ENCODE measurements around the gene RPS6KL1. TPM values are rescaled to one million over a fixed set of nuclear protein-coding genes. Genes with fewer than 3 reads are reported as not detected.

RPS6KL1 gene
- total RNA-seq, 1 donor from 2014 or later: 0.97 TPM

GRCh38 chr14:74855021-74855420, 68.0 kb downstream of the RPS6KL1 start:
- Mint-ChIP-seq H3K4me1 (ENCODE audit: unreplicated experiment) (peaks cover 25% of the 10 kb centered on the region), H3K27me3 (ENCODE audit: unreplicated experiment) (no peaks in the 10 kb centered on the region), H3K36me3 (ENCODE audit: unreplicated experiment) (peaks cover 2% of the 10 kb centered on the region)

More at GRCh38 chr14:74855021-74855420, 68.0 kb downstream of the RPS6KL1 start:
- H3K27ac Mint-ChIP-seq (ENCODE audit: unreplicated experiment): no peak overlapping the region
- H3K9me3 Mint-ChIP-seq (ENCODE audit: unreplicated experiment): no peaks in the 10 kb centered on the region
- TF ChIP-seq, protein P1, sequence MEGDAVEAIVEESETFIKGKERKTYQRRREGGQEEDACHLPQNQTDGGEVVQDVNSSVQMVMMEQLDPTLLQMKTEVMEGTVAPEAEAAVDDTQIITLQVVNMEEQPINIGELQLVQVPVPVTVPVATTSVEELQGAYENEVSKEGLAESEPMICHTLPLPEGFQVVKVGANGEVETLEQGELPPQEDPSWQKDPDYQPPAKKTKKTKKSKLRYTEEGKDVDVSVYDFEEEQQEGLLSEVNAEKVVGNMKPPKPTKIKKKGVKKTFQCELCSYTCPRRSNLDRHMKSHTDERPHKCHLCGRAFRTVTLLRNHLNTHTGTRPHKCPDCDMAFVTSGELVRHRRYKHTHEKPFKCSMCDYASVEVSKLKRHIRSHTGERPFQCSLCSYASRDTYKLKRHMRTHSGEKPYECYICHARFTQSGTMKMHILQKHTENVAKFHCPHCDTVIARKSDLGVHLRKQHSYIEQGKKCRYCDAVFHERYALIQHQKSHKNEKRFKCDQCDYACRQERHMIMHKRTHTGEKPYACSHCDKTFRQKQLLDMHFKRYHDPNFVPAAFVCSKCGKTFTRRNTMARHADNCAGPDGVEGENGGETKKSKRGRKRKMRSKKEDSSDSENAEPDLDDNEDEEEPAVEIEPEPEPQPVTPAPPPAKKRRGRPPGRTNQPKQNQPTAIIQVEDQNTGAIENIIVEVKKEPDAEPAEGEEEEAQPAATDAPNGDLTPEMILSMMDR (IDR thresholded peaks at IDR 0.05): no peak
- H3K4me3 Mint-ChIP-seq (ENCODE audit: unreplicated experiment): no peak overlapping the region
- DNase-seq (ENCODE audit: extremely low spot score, unreplicated experiment): no peak

Other genes starting within 250 kb of the RPS6KL1 start
- gene AREL1, start 210.2 kb downstream of the RPS6KL1 start, total RNA-seq: 45.6 and 47.7 TPM in 2 replicates
- 59.5 and 61.6 TPM in 2 replicates for gene FCF1, start 210.1 kb downstream of the RPS6KL1 start, total RNA-seq
- gene YLPM1, start 159.9 kb downstream of the RPS6KL1 start, total RNA-seq: 88.3 and 88.4 TPM in 2 replicates
- gene PROX2, start 47.1 kb downstream of the RPS6KL1 start, total RNA-seq: not detected in 2 replicates
- gene DLST, start 41.3 kb downstream of the RPS6KL1 start, total RNA-seq: 101 and 107 TPM in 2 replicates
- gene PGF, start 32.3 kb upstream of the RPS6KL1 start, total RNA-seq: 3.5 and 3.9 TPM in 2 replicates
- 44.4 and 46.7 TPM in 2 replicates for gene EIF2B2, start 79.7 kb upstream of the RPS6KL1 start, total RNA-seq
- 21.8 and 22.9 TPM in 2 replicates for gene MLH3, start 128.2 kb upstream of the RPS6KL1 start, total RNA-seq
- 8.8 and 10.4 TPM in 2 replicates for gene ACYP1, start 140.8 kb upstream of the RPS6KL1 start, total RNA-seq
- gene ZC2HC1C, start 146.4 kb upstream of the RPS6KL1 start, total RNA-seq: 0.08 and 1.0 TPM in 2 replicates
- gene NEK9, start 203.8 kb upstream of the RPS6KL1 start, total RNA-seq: 116 and 117 TPM in 2 replicates